A673 (cell line): ENCODE measurements around the gene STIM1. TPM values are rescaled to one million over a fixed set of nuclear protein-coding genes. Genes with fewer than 3 reads are reported as not detected.
"Not testable (repeated sequence)": the region's sequence is repeated elsewhere in the genome, so short reads cannot be mapped to it uniquely, and the experiment has no call there.

Experiments used
- BruUV-seq: library from RNA; stranded (reverse); fragments of 400-500 nt; replicated peaks from 2 replicates; lab custom pipeline; 2021; lab: Mats Ljungman, UMichigan
- CTCF ChIA-PET: fragments of 300-600 bp; sonication (Branson Sonifier 250); formaldehyde crosslinking; loops from one replicate; lab custom pipeline; 2022; ENCODE audit warnings: antibody characterized with exemption; lab: Charles Lee
- POLR2A ChIA-PET: fragments of 300-600 bp; sonication (Branson Sonifier 250); formaldehyde crosslinking; loops from one replicate; lab custom pipeline; 2022; ENCODE audit warnings: antibody characterized with exemption; ENCODE audit not compliant: low non-redundant PET; lab: Charles Lee
- DNase-seq: peaks from one replicate; pipeline ENCODE4 v3.0.0-alpha.2; 2015; ENCODE audit warnings: low spot score
- H3K27ac ChIP-seq: fragments of 200-600 bp; sonication (generic); 2 replicates; pipeline ENCODE4 v1.5.1; 2016; ENCODE audit warnings: mixed run types, low read depth, mild to moderate bottlenecking, mixed read lengths, antibody characterized with exemption, low read length; ENCODE audit not compliant: poor library complexity, severe bottlenecking
- H3K27me3 ChIP-seq: fragments of 200-600 bp; sonication (generic); replicated peaks from 2 replicates; pipeline ENCODE4 v1.6.1; 2017; ENCODE audit warnings: mixed run types, low read depth, mild to moderate bottlenecking, mixed read lengths, antibody characterized with exemption, low read length; ENCODE audit not compliant: insufficient read depth, poor library complexity
- H3K36me3 ChIP-seq: fragments of 200-600 bp; sonication (generic); 2 replicates; pipeline ENCODE4 v1.6.1; 2016; ENCODE audit warnings: mixed run types, mild to moderate bottlenecking, mixed read lengths, antibody characterized with exemption, low read length; ENCODE audit not compliant: insufficient read depth, poor library complexity, severe bottlenecking
- H3K4me1 ChIP-seq: fragments of 200-600 bp; sonication (generic); 2 replicates; pipeline ENCODE4 v1.6.1; 2017; ENCODE audit warnings: mixed run types, mild to moderate bottlenecking, mixed read lengths, antibody characterized with exemption, low read length; ENCODE audit not compliant: insufficient read depth, poor library complexity, severe bottlenecking
- H3K4me3 ChIP-seq: fragments of 200-600 bp; sonication (generic); 2 replicates; pipeline ENCODE4 v1.5.1; 2016; ENCODE audit warnings: low read depth, mixed run types, mild to moderate bottlenecking, mixed read lengths, low read length; ENCODE audit not compliant: poor library complexity, severe bottlenecking
- H3K9me3 ChIP-seq: fragments of 200-600 bp; sonication (generic); 2 replicates; pipeline ENCODE4 v1.6.1; 2016; ENCODE audit warnings: mixed run types, low read depth, mild to moderate bottlenecking, mixed read lengths, antibody characterized with exemption, low read length; ENCODE audit not compliant: poor library complexity, severe bottlenecking
- EZH2 ChIP-seq: fragments of 200-600 bp; sonication (generic); IDR thresholded peaks from 2 replicates; pipeline ENCODE4 v1.6.1; 2017; ENCODE audit warnings: borderline replicate concordance, low read depth, mild to moderate bottlenecking, mixed read lengths, antibody characterized with exemption, low read length; ENCODE audit not compliant: poor library complexity, severe bottlenecking
- intact Hi-C: fragments of 100-400 bp; cut with micrococcal nuclease; formaldehyde crosslinking; loops from one replicate; pipeline ENCODE4 v1.10.0; 2022; ENCODE audit not compliant: unreplicated experiment
- total RNA-seq: library from RNA; stranded (reverse); gene quantifications from 2 replicates; pipeline ENCODE4 v1.2.3, GENCODE V29; 2021
- TF ChIP-seq, protein P1 (sequence below): fragments of 300-800, 200-600 bp; sonication (generic); conservative IDR thresholded peaks from 2 replicates; pipeline ENCODE4 v1.5.1; 2017; ENCODE audit warnings: low read depth, mild to moderate bottlenecking, antibody characterized with exemption, low read length, moderate library complexity, mixed read lengths

STIM1 gene
- total RNA-seq, 1 experiment from 2014 or later = 14.2 TPM

DNA sequence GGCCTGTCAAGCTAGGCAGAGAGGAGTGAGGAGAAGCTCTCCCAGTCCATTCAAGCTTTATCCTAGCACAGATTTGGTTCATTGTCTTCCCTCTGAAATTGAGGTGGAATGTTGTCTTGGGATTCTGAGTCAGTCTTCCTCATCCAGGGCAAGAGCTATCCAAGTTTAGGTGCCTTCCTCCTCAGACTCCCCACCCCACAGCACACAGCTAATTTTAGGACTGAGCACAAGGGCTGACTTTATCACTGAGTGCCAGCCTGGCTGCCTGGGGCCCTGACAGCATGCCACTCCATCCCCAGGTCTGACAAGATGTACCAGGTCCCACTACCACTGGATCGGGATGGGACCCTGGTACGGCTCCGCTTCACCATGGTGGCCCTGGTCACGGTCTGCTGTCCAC lies 44.5 kb upstream of the STIM1 start:
- no peaks in the 10 kb centered on the region for H3K36me3 ChIP-seq
- H3K27ac ChIP-seq = no peak overlapping the region
- ChIA-PET POLR2A (no interaction called here), CTCF (no interaction called here)
- H3K27me3 ChIP-seq = no peaks in the 10 kb centered on the region
- DNase-seq = no peak
- intact Hi-C loops = no loop called here
- H3K9me3 ChIP-seq = no peaks in the 10 kb centered on the region
- peaks cover 5% of the 10 kb centered on the region for H3K4me1 ChIP-seq
- no peak for TF ChIP-seq EZH2
- TF ChIP-seq, protein P1, sequence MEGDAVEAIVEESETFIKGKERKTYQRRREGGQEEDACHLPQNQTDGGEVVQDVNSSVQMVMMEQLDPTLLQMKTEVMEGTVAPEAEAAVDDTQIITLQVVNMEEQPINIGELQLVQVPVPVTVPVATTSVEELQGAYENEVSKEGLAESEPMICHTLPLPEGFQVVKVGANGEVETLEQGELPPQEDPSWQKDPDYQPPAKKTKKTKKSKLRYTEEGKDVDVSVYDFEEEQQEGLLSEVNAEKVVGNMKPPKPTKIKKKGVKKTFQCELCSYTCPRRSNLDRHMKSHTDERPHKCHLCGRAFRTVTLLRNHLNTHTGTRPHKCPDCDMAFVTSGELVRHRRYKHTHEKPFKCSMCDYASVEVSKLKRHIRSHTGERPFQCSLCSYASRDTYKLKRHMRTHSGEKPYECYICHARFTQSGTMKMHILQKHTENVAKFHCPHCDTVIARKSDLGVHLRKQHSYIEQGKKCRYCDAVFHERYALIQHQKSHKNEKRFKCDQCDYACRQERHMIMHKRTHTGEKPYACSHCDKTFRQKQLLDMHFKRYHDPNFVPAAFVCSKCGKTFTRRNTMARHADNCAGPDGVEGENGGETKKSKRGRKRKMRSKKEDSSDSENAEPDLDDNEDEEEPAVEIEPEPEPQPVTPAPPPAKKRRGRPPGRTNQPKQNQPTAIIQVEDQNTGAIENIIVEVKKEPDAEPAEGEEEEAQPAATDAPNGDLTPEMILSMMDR = no peak
- H3K4me3 ChIP-seq = no peak overlapping the region
- BruUV-seq = no TSS peak

DNA sequence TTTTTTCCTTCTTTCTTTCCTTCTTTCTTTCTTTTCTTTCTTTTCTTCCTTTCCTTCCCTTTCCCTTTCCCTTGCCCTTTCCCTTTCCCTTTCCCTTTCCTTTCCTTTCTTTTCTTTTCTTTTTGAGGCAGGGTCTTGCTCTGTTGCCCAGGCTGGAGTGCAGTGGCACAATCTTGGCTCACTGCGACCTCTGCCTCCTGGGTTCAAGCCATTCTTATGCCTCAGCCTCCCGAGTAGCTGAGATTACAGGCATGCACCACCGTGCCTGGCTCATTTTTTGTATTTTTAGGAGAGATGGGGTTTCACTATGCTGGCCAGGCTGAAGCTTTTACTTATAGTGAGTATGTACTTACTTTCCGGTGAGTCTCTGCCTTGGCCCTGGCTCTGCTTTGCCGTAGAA lies 40.6 kb upstream of the STIM1 start:
- POLR2A ChIA-PET, H3K9me3 ChIP-seq, H3K4me1 ChIP-seq, H3K27me3 ChIP-seq, DNase-seq, H3K4me3 ChIP-seq, intact Hi-C loops, H3K27ac ChIP-seq, BruUV-seq, CTCF ChIA-PET, H3K36me3 ChIP-seq: not testable (repeated sequence)

DNA sequence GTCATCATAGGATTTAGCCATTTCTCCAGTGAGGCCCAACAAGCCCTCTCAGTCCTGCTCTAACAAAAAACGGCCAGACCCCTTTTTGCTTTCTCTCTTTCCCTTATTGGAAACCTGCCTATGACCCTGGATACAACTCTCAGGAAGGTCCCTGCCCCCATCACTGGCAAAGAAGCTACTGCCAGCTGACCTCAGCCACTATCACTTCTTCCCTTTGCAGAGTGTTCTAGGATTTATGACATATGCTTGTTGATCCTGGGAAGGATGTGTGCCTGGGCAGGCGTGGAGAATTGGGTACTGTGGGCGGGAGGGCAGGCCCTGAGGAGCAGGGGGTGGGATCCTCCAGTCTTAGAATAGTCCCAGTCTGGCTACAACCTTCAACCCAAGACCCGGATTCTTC lies 39.6 kb upstream of the STIM1 start:
- CTCF ChIA-PET = no interaction called here
- H3K4me1 ChIP-seq = no peaks in the 10 kb centered on the region
- no peaks in the 10 kb centered on the region for H3K36me3 ChIP-seq
- H3K27me3 ChIP-seq = no peaks in the 10 kb centered on the region
- TF ChIP-seq EZH2 = no peak
- TF ChIP-seq, protein P1 = no peak
- no peak overlapping the region for H3K4me3 ChIP-seq
- no peaks in the 10 kb centered on the region for H3K9me3 ChIP-seq
- DNase-seq = no peak
- POLR2A ChIA-PET = interaction anchor here (0.7 kb wide), 1 partner anchor 27 kb away, joined by 17 read pairs; no protein-coding TSS in a partner anchor
- no TSS peak for BruUV-seq
- H3K27ac ChIP-seq = no peak overlapping the region
- intact Hi-C loops = no loop called here

DNA sequence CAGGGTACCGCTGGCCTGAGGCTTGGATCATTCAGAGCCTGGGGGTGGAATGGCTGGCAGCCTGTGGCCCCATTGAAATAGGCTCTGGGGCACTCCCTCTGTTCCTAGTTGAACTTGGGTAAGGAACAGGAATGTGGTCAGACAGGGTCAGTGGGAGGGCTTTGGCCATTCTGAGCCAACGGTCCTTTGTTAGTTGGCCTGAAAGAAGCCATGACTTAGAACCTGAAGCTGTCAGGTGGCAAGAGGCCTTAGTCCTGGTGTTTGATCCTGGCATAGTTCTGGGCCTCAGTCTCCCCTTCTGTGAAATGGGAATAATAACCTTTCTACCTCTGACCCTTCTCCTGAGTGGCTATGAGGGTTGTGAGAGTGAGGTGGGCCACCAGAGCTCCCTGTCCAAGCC lies 38.8 kb upstream of the STIM1 start:
- no peaks in the 10 kb centered on the region for H3K27me3 ChIP-seq
- intact Hi-C loops = no loop called here
- no peaks in the 10 kb centered on the region for H3K9me3 ChIP-seq
- CTCF ChIA-PET = no interaction called here
- TF ChIP-seq, protein P1 = no peak
- no peak for TF ChIP-seq EZH2
- BruUV-seq = no TSS peak
- H3K4me3 ChIP-seq = no peak overlapping the region
- no peaks in the 10 kb centered on the region for H3K4me1 ChIP-seq
- H3K36me3 ChIP-seq = no peaks in the 10 kb centered on the region
- no peak for DNase-seq
- no peak overlapping the region for H3K27ac ChIP-seq
- POLR2A ChIA-PET = no interaction called here
